ENCODE measurements around the gene CDH3. TPM values are rescaled to one million over a fixed set of nuclear protein-coding genes. Genes with fewer than 3 reads are reported as not detected.

Gene CDH3
- total and polyA plus RNA-seq, 10 of the 15 experiments (the other 5 are each of a cell fraction or from before 2014, with no cell fraction given): 0.05 to 0.44 (median 0.12) TPM; not detected in 5

DNA sequence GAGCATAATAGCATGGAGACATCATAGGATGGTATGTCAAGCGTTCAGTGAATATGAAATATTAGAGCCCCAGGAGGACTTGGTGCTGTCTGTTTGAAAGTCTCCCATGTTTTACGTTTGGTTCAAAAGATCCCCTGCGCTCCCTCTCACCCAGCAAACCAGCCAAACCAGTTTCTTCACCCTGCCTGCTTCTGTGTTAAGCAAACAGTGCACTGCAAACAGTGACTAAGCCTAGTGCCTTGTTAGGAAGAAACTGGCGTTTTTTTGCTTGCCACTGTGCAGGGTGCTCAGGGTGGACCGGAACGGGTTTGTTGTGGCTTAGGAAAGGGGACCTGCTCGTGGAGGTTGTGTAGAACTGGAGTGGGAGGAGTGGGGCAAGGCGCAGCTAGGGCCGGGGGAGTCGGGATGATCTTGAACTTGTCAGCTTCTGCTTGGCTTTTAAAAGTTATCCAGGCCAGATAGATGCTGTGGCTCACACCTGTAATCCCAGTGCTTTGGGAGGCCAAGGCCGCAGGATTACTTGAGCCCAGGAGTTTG, 99.7 kb downstream of the CDH3 start:
- ChIA-PET RAD21 (ENCODE audit: unreplicated experiment) (no interaction called here), CTCF (no interaction called here), POLR2A (interaction anchor here (0.6 to 2.5 kb wide), 2 partner anchors 13 to 1686 kb away, joined by 4 to 10 read pairs; no protein-coding TSS in a partner anchor), SMC1A (ENCODE audit: uncharacterized antibody, unreplicated experiment) (interaction anchor here (1.4 to 1.9 kb wide), 2 partner anchors 8 to 12 kb away, joined by 5 to 6 read pairs; no protein-coding TSS in a partner anchor)
- in situ Hi-C loops (cut with MboI) (no loop called here), intact Hi-C loops (cut with micrococcal nuclease; ENCODE audit: unreplicated experiment) (no loop called here)
- no peak for FAIRE-seq
- Histone ChIP-seq H4K20me1 (ENCODE audit: control insufficient read depth, insufficient read depth) (no peaks in the 10 kb centered on the region), H3K4me3 (no peak overlapping the region), H3K27ac (ENCODE audit: control insufficient read depth, insufficient read depth) (no peak overlapping the region), H3K27me3 (replicated peaks in 1 of 2; ENCODE audit: control insufficient read depth in 2 of 2, insufficient read depth in 2 of 2, low read length in 1 of 2) (no peaks in the 10 kb centered on the region), H3K4me1 (ENCODE audit: control insufficient read depth, insufficient read depth, low read length) (peaks cover 19% of the 10 kb centered on the region), H3K4me2 (ENCODE audit: control insufficient read depth, insufficient read depth) (no peak overlapping the region), H3K9ac (ENCODE audit: control insufficient read depth, insufficient read depth, low read length) (no peak overlapping the region), H2AFZ (ENCODE audit: control insufficient read depth, low read depth, low read length) (no peak overlapping the region), H3K36me3 (ENCODE audit: control insufficient read depth in 2 of 2, insufficient read depth in 2 of 2, low read length in 1 of 2) (no peaks in the 10 kb centered on the region), H3K79me2 (ENCODE audit: control insufficient read depth, insufficient read depth, low read length) (no peaks in the 10 kb centered on the region), H3K9me3 (replicated peaks; ENCODE audit: control insufficient read depth, insufficient read depth, low read length) (no peaks in the 10 kb centered on the region)
- TF ChIP-seq, protein P1, sequence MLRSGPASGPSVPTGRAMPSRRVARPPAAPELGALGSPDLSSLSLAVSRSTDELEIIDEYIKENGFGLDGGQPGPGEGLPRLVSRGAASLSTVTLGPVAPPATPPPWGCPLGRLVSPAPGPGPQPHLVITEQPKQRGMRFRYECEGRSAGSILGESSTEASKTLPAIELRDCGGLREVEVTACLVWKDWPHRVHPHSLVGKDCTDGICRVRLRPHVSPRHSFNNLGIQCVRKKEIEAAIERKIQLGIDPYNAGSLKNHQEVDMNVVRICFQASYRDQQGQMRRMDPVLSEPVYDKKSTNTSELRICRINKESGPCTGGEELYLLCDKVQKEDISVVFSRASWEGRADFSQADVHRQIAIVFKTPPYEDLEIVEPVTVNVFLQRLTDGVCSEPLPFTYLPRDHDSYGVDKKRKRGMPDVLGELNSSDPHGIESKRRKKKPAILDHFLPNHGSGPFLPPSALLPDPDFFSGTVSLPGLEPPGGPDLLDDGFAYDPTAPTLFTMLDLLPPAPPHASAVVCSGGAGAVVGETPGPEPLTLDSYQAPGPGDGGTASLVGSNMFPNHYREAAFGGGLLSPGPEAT (IDR thresholded peaks at IDR 0.05; ENCODE audit: low read depth): no peak
- TF ChIP-seq, protein P2, sequence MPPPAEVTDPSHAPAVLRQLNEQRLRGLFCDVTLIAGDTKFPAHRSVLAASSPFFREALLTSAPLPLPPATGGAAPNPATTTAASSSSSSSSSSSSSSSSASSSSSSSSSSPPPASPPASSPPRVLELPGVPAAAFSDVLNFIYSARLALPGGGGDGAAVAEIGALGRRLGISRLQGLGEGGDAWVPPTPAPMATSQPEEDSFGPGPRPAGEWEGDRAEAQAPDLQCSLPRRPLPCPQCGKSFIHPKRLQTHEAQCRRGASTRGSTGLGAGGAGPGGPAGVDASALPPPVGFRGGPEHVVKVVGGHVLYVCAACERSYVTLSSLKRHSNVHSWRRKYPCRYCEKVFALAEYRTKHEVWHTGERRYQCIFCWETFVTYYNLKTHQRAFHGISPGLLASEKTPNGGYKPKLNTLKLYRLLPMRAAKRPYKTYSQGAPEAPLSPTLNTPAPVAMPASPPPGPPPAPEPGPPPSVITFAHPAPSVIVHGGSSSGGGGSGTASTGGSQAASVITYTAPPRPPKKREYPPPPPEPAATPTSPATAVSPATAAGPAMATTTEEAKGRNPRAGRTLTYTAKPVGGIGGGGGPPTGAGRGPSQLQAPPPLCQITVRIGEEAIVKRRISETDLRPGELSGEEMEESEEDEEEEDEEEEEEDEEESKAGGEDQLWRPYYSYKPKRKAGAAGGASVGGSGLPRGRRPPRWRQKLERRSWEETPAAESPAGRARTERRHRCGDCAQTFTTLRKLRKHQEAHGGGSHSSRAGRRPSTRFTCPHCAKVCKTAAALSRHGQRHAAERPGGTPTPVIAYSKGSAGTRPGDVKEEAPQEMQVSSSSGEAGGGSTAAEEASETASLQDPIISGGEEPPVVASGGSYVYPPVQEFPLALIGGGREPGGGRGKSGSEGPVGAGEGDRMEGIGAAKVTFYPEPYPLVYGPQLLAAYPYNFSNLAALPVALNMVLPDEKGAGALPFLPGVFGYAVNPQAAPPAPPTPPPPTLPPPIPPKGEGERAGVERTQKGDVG (CRISPR knock-in tag; IDR thresholded peaks at IDR 0.05): no peak
- TF ChIP-seq RELA (IDR thresholded peaks at IDR 0.05; ENCODE audit: borderline replicate concordance, partially characterized antibody): no peak
- TF ChIP-seq RBBP5 (conservative IDR thresholded peaks at IDR 0.05): no peak
- TF ChIP-seq, protein P3, sequence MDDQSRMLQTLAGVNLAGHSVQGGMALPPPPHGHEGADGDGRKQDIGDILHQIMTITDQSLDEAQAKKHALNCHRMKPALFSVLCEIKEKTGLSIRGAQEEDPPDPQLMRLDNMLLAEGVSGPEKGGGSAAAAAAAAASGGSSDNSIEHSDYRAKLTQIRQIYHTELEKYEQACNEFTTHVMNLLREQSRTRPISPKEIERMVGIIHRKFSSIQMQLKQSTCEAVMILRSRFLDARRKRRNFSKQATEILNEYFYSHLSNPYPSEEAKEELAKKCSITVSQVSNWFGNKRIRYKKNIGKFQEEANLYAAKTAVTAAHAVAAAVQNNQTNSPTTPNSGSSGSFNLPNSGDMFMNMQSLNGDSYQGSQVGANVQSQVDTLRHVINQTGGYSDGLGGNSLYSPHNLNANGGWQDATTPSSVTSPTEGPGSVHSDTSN (IDR thresholded peaks at IDR 0.05; ENCODE audit: insufficient replicate concordance, low read depth, low read length): no peak
- TF ChIP-seq SMC3 (IDR thresholded peaks at IDR 0.05; ENCODE audit: borderline replicate concordance, low read length): no peak
- TF ChIP-seq ETV6 (conservative IDR thresholded peaks at IDR 0.05 in 1 of 2, IDR thresholded peaks at IDR 0.05 in 1 of 2; ENCODE audit: borderline replicate concordance in 1 of 2, low read depth in 1 of 2): no peak
- TF ChIP-seq, protein P4, sequence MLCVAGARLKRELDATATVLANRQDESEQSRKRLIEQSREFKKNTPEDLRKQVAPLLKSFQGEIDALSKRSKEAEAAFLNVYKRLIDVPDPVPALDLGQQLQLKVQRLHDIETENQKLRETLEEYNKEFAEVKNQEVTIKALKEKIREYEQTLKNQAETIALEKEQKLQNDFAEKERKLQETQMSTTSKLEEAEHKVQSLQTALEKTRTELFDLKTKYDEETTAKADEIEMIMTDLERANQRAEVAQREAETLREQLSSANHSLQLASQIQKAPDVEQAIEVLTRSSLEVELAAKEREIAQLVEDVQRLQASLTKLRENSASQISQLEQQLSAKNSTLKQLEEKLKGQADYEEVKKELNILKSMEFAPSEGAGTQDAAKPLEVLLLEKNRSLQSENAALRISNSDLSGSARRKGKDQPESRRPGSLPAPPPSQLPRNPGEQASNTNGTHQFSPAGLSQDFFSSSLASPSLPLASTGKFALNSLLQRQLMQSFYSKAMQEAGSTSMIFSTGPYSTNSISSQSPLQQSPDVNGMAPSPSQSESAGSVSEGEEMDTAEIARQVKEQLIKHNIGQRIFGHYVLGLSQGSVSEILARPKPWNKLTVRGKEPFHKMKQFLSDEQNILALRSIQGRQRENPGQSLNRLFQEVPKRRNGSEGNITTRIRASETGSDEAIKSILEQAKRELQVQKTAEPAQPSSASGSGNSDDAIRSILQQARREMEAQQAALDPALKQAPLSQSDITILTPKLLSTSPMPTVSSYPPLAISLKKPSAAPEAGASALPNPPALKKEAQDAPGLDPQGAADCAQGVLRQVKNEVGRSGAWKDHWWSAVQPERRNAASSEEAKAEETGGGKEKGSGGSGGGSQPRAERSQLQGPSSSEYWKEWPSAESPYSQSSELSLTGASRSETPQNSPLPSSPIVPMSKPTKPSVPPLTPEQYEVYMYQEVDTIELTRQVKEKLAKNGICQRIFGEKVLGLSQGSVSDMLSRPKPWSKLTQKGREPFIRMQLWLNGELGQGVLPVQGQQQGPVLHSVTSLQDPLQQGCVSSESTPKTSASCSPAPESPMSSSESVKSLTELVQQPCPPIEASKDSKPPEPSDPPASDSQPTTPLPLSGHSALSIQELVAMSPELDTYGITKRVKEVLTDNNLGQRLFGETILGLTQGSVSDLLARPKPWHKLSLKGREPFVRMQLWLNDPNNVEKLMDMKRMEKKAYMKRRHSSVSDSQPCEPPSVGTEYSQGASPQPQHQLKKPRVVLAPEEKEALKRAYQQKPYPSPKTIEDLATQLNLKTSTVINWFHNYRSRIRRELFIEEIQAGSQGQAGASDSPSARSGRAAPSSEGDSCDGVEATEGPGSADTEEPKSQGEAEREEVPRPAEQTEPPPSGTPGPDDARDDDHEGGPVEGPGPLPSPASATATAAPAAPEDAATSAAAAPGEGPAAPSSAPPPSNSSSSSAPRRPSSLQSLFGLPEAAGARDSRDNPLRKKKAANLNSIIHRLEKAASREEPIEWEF (IDR thresholded peaks at IDR 0.05; ENCODE audit: insufficient replicate concordance, low read depth, low read length): no peak
- TF ChIP-seq STAT3 (IDR thresholded peaks at IDR 0.05; ENCODE audit: low read depth, low read length): no peak
- 58% methylated on average over 11 of the region's 11 CpGs for WGBS (ENCODE audit: insufficient coverage, insufficient replicate concordance, low lambda C conversion rate, missing lambda C conversion rate)
- BruUV-seq (replicated peaks): no TSS peak
- DNase-seq (ENCODE audit: low read depth, low spot score): no peak
- no peak for ATAC-seq
